ENCODE data around the gene UGT1A7. TPM values are rescaled to one million over a fixed set of nuclear protein-coding genes. Genes with fewer than 3 reads are reported as not detected.

Gene UGT1A7
- total and polyA plus RNA-seq, 4 donors, result not detected

DNA sequence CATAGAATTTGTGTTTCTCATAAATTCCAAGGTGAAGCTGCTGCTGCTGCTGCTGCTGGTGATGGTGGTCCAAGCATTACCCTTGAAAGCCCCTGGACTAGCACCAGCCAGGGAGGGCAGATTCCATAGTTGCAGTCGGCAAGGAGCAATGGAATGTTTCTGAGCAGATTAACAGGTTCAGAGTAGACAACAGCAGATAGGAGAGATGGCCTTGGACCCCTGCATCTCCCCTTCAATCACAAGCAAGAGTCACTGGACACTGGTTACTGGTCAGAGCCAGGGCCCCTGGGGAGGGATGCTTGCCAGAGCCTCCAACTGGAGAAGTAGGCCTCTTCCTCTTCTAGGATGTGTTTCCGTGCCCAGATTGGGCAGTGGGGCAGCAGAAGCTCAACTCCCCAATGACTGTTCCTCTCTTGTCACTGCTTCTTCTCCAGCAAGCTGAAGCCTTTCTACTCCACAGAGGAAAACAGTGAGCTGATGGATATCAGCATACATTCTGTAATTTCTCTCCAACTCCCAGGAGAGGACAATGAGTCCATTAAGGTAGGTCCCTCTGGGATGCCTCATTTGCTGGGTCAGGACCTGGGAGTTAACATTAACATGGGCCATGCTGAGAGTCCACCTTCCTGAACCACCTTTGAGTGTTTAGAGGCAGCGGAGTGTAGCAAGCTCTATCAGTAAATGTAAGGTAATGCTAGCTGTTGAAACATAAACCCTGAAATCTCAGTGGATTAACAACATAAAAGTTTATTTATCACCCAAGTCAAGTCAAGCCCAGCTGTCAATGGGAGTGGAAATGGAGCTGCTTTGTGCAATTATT is 131.7 kb downstream of the UGT1A7 start:
- Histone ChIP-seq H3K4me1 (ENCODE audit: control insufficient read depth, insufficient read depth, low read length) (peaks cover 5% of the 10 kb centered on the region), H3K36me3 (ENCODE audit: control insufficient read depth, insufficient read depth, low read length) (no peaks in the 10 kb centered on the region), H3K9me3 (ENCODE audit: control insufficient read depth, insufficient read depth, low read length) (no peaks in the 10 kb centered on the region), H3K27ac (ENCODE audit: low read depth, low read length) (no peak overlapping the region), H3K4me3 (ENCODE audit: low read depth, low read length) (no peak overlapping the region), H3K27me3 (ENCODE audit: control insufficient read depth, insufficient read depth, low read length) (no peaks in the 10 kb centered on the region)
- no peak for DNase-seq (ENCODE audit: low read depth in 4 of 6, low spot score in 6 of 6)
- 89% methylated on average over 2 of the region's 3 CpGs for WGBS (ENCODE audit: insufficient coverage)

GRCh38 chr2:233814056-233814835 is 132.5 kb downstream of the UGT1A7 start:
- H3K27me3 ChIP-seq (ENCODE audit: control insufficient read depth, insufficient read depth, low read length), result no peaks in the 10 kb centered on the region
- peaks cover 5% of the 10 kb centered on the region for H3K4me1 ChIP-seq (ENCODE audit: control insufficient read depth, insufficient read depth, low read length)
- H3K9me3 ChIP-seq (ENCODE audit: control insufficient read depth, insufficient read depth, low read length), result no peaks in the 10 kb centered on the region
- DNase-seq (ENCODE audit: low read depth in 4 of 6, low spot score in 6 of 6), result peak in 2 of 6 donors; percentile 16 to 89
- WGBS (ENCODE audit: insufficient coverage), result 52% methylated on average over 2 of the region's 2 CpGs
- no peak overlapping the region for H3K4me3 ChIP-seq (ENCODE audit: low read depth, low read length)
- no peaks in the 10 kb centered on the region for H3K36me3 ChIP-seq (ENCODE audit: control insufficient read depth, insufficient read depth, low read length)
- no peak overlapping the region for H3K27ac ChIP-seq (ENCODE audit: low read depth, low read length)

GRCh38 chr2:233815861-233816260 is 134.2 kb downstream of the UGT1A7 start:
- Histone ChIP-seq H3K4me3 (ENCODE audit: low read depth, low read length) (no peak overlapping the region), H3K36me3 (ENCODE audit: control insufficient read depth, insufficient read depth, low read length) (no peaks in the 10 kb centered on the region), H3K27me3 (ENCODE audit: control insufficient read depth, insufficient read depth, low read length) (no peaks in the 10 kb centered on the region), H3K27ac (ENCODE audit: low read depth, low read length) (no peak overlapping the region), H3K9me3 (ENCODE audit: control insufficient read depth, insufficient read depth, low read length) (no peaks in the 10 kb centered on the region), H3K4me1 (ENCODE audit: control insufficient read depth, insufficient read depth, low read length) (peaks cover 5% of the 10 kb centered on the region)
- WGBS (ENCODE audit: insufficient coverage), result no CpG with 5 or more reads among the region's 6 CpGs
- DNase-seq (ENCODE audit: low read depth in 4 of 6, low spot score in 6 of 6), result no peak

DNA sequence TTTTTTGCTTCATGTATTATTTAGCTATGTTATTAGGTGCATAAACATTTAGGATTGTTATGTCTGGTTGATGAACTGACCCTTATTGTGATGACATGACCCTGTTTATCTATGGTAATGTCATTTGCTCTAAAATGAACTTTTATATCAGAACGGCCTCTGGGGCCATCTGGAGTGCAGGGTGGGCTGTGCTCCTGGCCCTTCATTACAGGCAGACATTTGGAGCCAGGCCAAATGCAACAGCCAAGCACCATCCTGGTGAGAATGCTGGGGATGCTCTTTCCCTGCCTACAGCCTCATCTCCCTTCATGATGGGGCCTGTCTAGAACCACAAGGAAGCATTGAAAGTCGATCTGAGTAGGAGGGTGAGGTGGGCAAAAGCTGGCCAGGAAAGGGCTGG is 134.6 kb downstream of the UGT1A7 start:
- H3K36me3 ChIP-seq (ENCODE audit: control insufficient read depth, insufficient read depth, low read length), result no peaks in the 10 kb centered on the region
- H3K27me3 ChIP-seq (ENCODE audit: control insufficient read depth, insufficient read depth, low read length), result no peaks in the 10 kb centered on the region
- H3K4me3 ChIP-seq (ENCODE audit: low read depth, low read length), result no peak overlapping the region
- no peaks in the 10 kb centered on the region for H3K9me3 ChIP-seq (ENCODE audit: control insufficient read depth, insufficient read depth, low read length)
- H3K4me1 ChIP-seq (ENCODE audit: control insufficient read depth, insufficient read depth, low read length), result peaks cover 5% of the 10 kb centered on the region
- peak in 2 of 6 donors; percentile 24 to 34 for DNase-seq (ENCODE audit: low read depth in 4 of 6, low spot score in 6 of 6)
- 0% methylated on average over 1 of the region's 2 CpGs for WGBS (ENCODE audit: insufficient coverage)
- H3K27ac ChIP-seq (ENCODE audit: low read depth, low read length), result no peak overlapping the region

GRCh38 chr2:233816771-233817170 is 135.1 kb downstream of the UGT1A7 start:
- peaks cover 5% of the 10 kb centered on the region for H3K4me1 ChIP-seq (ENCODE audit: control insufficient read depth, insufficient read depth, low read length)
- WGBS (ENCODE audit: insufficient coverage), result 94% methylated on average over 3 of the region's 4 CpGs
- no peaks in the 10 kb centered on the region for H3K36me3 ChIP-seq (ENCODE audit: control insufficient read depth, insufficient read depth, low read length)
- H3K27me3 ChIP-seq (ENCODE audit: control insufficient read depth, insufficient read depth, low read length), result no peaks in the 10 kb centered on the region
- no peak overlapping the region for H3K4me3 ChIP-seq (ENCODE audit: low read depth, low read length)
- no peaks in the 10 kb centered on the region for H3K9me3 ChIP-seq (ENCODE audit: control insufficient read depth, insufficient read depth, low read length)
- H3K27ac ChIP-seq (ENCODE audit: low read depth, low read length), result no peak overlapping the region
- DNase-seq (ENCODE audit: low read depth in 4 of 6, low spot score in 6 of 6), result no peak

- H3K27ac ChIP-seq (ENCODE audit: low read depth, low read length), result no peak overlapping the region
- no peak for DNase-seq (ENCODE audit: low read depth in 4 of 6, low spot score in 6 of 6)
- no peaks in the 10 kb centered on the region for H3K36me3 ChIP-seq (ENCODE audit: control insufficient read depth, insufficient read depth, low read length)
- WGBS (ENCODE audit: insufficient coverage), result 87% methylated on average over 3 of the region's 3 CpGs
- H3K4me3 ChIP-seq (ENCODE audit: low read depth, low read length), result no peak overlapping the region
- H3K9me3 ChIP-seq (ENCODE audit: control insufficient read depth, insufficient read depth, low read length), result no peaks in the 10 kb centered on the region
- peaks cover 5% of the 10 kb centered on the region for H3K4me1 ChIP-seq (ENCODE audit: control insufficient read depth, insufficient read depth, low read length)
- no peaks in the 10 kb centered on the region for H3K27me3 ChIP-seq (ENCODE audit: control insufficient read depth, insufficient read depth, low read length)
Observed at GRCh38 chr2:233817361-233817911, 135.7 kb downstream of the UGT1A7 start.

GRCh38 chr2:233817995-233818638 is 136.4 kb downstream of the UGT1A7 start:
- Histone ChIP-seq H3K27ac (ENCODE audit: low read depth, low read length) (no peak overlapping the region), H3K4me1 (ENCODE audit: control insufficient read depth, insufficient read depth, low read length) (peaks cover 5% of the 10 kb centered on the region), H3K4me3 (ENCODE audit: low read depth, low read length) (no peak overlapping the region), H3K36me3 (ENCODE audit: control insufficient read depth, insufficient read depth, low read length) (no peaks in the 10 kb centered on the region), H3K27me3 (ENCODE audit: control insufficient read depth, insufficient read depth, low read length) (no peaks in the 10 kb centered on the region), H3K9me3 (ENCODE audit: control insufficient read depth, insufficient read depth, low read length) (no peaks in the 10 kb centered on the region)
- 94% methylated on average over 11 of the region's 11 CpGs for WGBS (ENCODE audit: insufficient coverage)
- no peak for DNase-seq (ENCODE audit: low read depth in 4 of 6, low spot score in 6 of 6)

DNA sequence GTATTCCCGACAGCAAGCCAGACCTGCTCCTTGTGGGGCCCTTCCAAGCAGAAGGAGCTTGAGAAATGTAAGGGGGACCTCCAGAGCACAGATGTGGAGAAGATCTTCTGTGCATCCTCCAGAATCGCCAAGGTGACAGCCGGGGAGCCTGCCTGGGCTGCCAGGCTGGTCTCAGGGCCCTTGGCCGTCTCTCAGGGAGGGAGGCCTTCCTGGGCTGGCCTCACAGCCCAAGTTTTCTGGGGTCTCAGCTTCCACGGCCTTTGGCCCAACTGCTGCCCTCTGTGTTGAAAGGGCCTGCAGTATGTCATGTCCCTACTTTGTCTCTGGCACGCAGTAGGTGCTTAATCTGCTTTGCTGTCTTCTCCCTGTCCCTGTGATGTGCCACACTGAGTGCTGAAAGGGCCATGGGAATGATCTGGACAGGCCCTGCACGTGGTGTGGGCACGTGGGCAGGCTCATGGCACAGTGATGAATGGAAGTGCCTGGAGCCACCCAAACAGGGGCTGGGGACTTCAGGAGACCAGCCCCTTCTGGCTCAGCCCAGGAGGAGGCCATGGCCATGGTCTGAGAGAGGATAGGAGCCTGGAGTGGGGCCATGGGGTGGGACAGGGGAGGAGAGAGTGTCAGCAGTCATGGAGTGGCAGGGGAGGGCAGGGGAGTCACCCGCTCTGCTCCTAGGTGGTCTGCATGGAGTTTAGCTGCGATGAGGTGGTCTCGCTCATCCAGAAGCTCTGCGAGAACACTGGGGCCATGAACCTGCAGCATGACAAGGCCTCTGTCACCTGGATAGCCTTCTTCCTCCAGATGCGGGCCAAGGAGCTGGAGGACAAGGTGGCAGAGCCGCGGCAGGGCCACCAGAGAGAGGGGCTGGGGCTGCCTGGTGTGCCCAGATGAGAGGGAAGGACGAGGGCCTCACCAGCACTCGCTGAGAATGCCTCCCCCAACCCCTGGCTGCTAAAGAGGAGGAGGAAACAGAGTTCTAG is 137.2 kb downstream of the UGT1A7 start:
- DNase-seq (ENCODE audit: low read depth in 4 of 6, low spot score in 6 of 6), result no peak
- H3K27ac ChIP-seq (ENCODE audit: low read depth, low read length), result no peak overlapping the region
- WGBS (ENCODE audit: insufficient coverage), result 81% methylated on average over 12 of the region's 17 CpGs
- no peaks in the 10 kb centered on the region for H3K9me3 ChIP-seq (ENCODE audit: control insufficient read depth, insufficient read depth, low read length)
- no peaks in the 10 kb centered on the region for H3K27me3 ChIP-seq (ENCODE audit: control insufficient read depth, insufficient read depth, low read length)
- H3K4me1 ChIP-seq (ENCODE audit: control insufficient read depth, insufficient read depth, low read length), result peaks cover 5% of the 10 kb centered on the region
- no peak overlapping the region for H3K4me3 ChIP-seq (ENCODE audit: low read depth, low read length)
- H3K36me3 ChIP-seq (ENCODE audit: control insufficient read depth, insufficient read depth, low read length), result no peaks in the 10 kb centered on the region

Measured in spinal cord (tissue), 10 donors.